MCF 10A (cell line): ENCODE results near the gene EMC8. TPM values are rescaled to one million over a fixed set of nuclear protein-coding genes. Genes with fewer than 3 reads are reported as not detected.

ENCODE experiments used
- BruUV-seq: library from RNA; stranded (reverse); fragments of 400-500 nt; replicated peaks from 2 replicates; lab custom pipeline; 2021; lab: Mats Ljungman, UMichigan
- CTCF ChIA-PET: fragments of 300-600 bp; sonication (Branson Sonifier 250); formaldehyde crosslinking; extraction: SDS; loops from one replicate; lab custom pipeline; 2021; ENCODE audit warnings: antibody characterized with exemption, inconsistent platforms; lab: Yijun Ruan, JAX
- POLR2A ChIA-PET: fragments of 300-600, 350-650 bp; sonication (Branson Sonifier 250); formaldehyde crosslinking; extraction: SDS; loops from one replicate; lab custom pipeline; 2020; ENCODE audit warnings: antibody characterized with exemption, inconsistent platforms; lab: Yijun Ruan, JAX
- DNase-seq: peaks from one replicate; pipeline ENCODE4 v3.0.0-alpha.2; 2018; ENCODE audit not compliant: unreplicated experiment
- H3K27ac Mint-ChIP-seq: one replicate; pipeline ENCODE4 v1.8.0; 2022; ENCODE audit warnings: mild to moderate bottlenecking, low read depth, mixed read lengths; ENCODE audit not compliant: unreplicated experiment
- H3K27me3 Mint-ChIP-seq: one replicate; pipeline ENCODE4 v1.8.0; 2022; ENCODE audit warnings: mixed read lengths; ENCODE audit not compliant: insufficient read depth, unreplicated experiment
- H3K36me3 Mint-ChIP-seq: one replicate; pipeline ENCODE4 v1.8.0; 2022; ENCODE audit warnings: mild to moderate bottlenecking, moderate library complexity, mixed read lengths; ENCODE audit not compliant: insufficient read depth, unreplicated experiment
- H3K4me1 Mint-ChIP-seq: one replicate; pipeline ENCODE4 v1.8.0; 2022; ENCODE audit warnings: mixed read lengths; ENCODE audit not compliant: insufficient read depth, unreplicated experiment
- H3K4me3 Mint-ChIP-seq: one replicate; pipeline ENCODE4 v1.8.0; 2022; ENCODE audit warnings: mild to moderate bottlenecking, moderate library complexity, mixed read lengths; ENCODE audit not compliant: unreplicated experiment
- H3K9me3 Mint-ChIP-seq: one replicate; pipeline ENCODE4 v1.8.0; 2022; ENCODE audit warnings: mixed read lengths; ENCODE audit not compliant: unreplicated experiment
- intact Hi-C: fragments of 100-400 bp; cut with micrococcal nuclease; formaldehyde crosslinking; loops from 2 replicates; pipeline ENCODE4 v1.14.1; 2022
- total RNA-seq: library from RNA; stranded (reverse); gene quantifications from 2 replicates; pipeline ENCODE4 v1.2.3, GENCODE V29; 2022
- TF ChIP-seq, protein P1 (sequence below): fragments of 200-600 bp; IDR thresholded peaks from one replicate; pipeline ENCODE4 v1.8.0; 2022; ENCODE audit warnings: antibody characterized with exemption, mild to moderate bottlenecking; ENCODE audit not compliant: unreplicated experiment

Gene EMC8
- total RNA-seq, 1 experiment from 2014 or later: 68.5 TPM

DNA sequence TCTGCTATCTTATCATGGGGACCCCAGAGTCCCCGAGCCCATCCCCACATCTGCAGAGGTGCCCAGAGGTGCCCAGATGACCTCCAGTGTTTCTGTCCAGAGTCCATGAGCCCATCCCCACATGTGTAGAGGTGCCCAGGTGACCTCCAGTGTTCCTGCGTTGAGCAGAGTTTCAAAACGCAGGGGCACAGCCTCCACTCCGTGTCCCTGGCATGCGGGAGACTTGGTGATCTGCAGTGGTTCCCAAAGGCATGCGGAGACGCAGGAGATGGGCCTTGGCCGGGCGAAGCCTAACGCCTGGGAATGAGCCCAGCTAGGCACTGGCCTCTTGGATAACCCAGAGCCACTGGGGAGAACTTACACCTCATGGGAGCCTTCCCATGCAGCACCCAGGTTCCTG is 41.5 kb upstream of the EMC8 start:
- CTCF ChIA-PET: no interaction called here
- H3K36me3 Mint-ChIP-seq: no peaks in the 10 kb centered on the region
- no TSS peak for BruUV-seq

GRCh38 chr16:85840395-85840794 is 41.1 kb upstream of the EMC8 start:
- Mint-ChIP-seq H3K4me3 (no peak overlapping the region), H3K27ac (no peak overlapping the region), H3K27me3 (peaks cover 85% of the 10 kb centered on the region), H3K9me3 (no peaks in the 10 kb centered on the region), H3K36me3 (no peaks in the 10 kb centered on the region), H3K4me1 (no peaks in the 10 kb centered on the region)
- DNase-seq: no peak
- intact Hi-C loops: no loop called here
- POLR2A ChIA-PET: no interaction called here
- CTCF ChIA-PET: no interaction called here
- BruUV-seq: no TSS peak
- TF ChIP-seq, protein P1, sequence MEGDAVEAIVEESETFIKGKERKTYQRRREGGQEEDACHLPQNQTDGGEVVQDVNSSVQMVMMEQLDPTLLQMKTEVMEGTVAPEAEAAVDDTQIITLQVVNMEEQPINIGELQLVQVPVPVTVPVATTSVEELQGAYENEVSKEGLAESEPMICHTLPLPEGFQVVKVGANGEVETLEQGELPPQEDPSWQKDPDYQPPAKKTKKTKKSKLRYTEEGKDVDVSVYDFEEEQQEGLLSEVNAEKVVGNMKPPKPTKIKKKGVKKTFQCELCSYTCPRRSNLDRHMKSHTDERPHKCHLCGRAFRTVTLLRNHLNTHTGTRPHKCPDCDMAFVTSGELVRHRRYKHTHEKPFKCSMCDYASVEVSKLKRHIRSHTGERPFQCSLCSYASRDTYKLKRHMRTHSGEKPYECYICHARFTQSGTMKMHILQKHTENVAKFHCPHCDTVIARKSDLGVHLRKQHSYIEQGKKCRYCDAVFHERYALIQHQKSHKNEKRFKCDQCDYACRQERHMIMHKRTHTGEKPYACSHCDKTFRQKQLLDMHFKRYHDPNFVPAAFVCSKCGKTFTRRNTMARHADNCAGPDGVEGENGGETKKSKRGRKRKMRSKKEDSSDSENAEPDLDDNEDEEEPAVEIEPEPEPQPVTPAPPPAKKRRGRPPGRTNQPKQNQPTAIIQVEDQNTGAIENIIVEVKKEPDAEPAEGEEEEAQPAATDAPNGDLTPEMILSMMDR: no peak

More for the DNA sequence above, 41.5 kb upstream of the EMC8 start:
- H3K9me3 Mint-ChIP-seq: no peaks in the 10 kb centered on the region
- POLR2A ChIA-PET: no interaction called here
- TF ChIP-seq, protein P1: no peak
- H3K27ac Mint-ChIP-seq: no peak overlapping the region
- intact Hi-C loops: no loop called here
- H3K4me3 Mint-ChIP-seq: no peak overlapping the region
- peaks cover 81% of the 10 kb centered on the region for H3K27me3 Mint-ChIP-seq
- H3K4me1 Mint-ChIP-seq: no peaks in the 10 kb centered on the region
- DNase-seq: no peak

DNA sequence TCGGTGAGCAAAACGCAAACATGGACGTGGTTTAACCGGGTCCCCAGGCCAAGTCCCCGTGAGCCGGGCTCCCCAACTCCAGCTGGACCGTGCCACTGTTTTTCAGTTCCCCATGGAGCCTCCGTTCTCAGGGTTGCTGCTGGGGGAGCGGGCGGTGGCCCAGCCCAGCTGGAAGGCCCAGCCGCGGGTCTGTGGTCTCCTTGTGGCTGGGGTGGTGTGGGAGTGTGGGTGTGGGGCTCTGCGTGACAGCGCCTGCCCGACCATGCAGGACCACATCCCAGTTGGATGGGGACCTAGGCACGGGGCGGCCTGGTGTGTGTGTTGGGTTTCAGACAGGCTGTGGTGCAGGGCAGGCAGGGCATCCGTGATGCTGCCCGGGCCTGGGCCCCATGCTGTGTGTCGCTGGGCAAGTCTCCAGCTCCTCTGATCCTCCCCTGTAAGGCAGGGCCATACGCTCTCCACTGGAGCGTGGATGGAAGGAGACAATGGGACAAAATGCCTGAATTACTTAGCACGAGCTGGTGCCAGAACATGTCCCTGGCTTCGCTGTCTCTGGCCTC is 40.4 kb upstream of the EMC8 start:
- Mint-ChIP-seq H3K36me3 (no peaks in the 10 kb centered on the region), H3K4me1 (no peaks in the 10 kb centered on the region), H3K9me3 (no peaks in the 10 kb centered on the region), H3K27me3 (peaks cover 86% of the 10 kb centered on the region), H3K27ac (no peak overlapping the region), H3K4me3 (no peak overlapping the region)
- ChIA-PET POLR2A (no interaction called here), CTCF (interaction anchor here (0.6 to 0.7 kb wide), 2 partner anchors 30 to 921 kb away, joined by 3 read pairs; no protein-coding TSS in a partner anchor)
- intact Hi-C loops: no loop called here
- no TSS peak for BruUV-seq
- TF ChIP-seq, protein P1: no peak
- DNase-seq: no peak

- Mint-ChIP-seq H3K36me3 (no peaks in the 10 kb centered on the region), H3K4me3 (no peak overlapping the region), H3K4me1 (no peaks in the 10 kb centered on the region), H3K9me3 (no peaks in the 10 kb centered on the region), H3K27ac (no peak overlapping the region), H3K27me3 (peaks cover 85% of the 10 kb centered on the region)
- no TSS peak for BruUV-seq
- no peak for DNase-seq
- ChIA-PET POLR2A (no interaction called here), CTCF (interaction anchor here (0.6 to 1.4 kb wide), 3 partner anchors 18 to 922 kb away, joined by 3 to 9 read pairs (median 3); no protein-coding TSS in a partner anchor)
- intact Hi-C loops: no loop called here
- TF ChIP-seq, protein P1: no peak
Observed at GRCh38 chr16:85838876-85839585, 39.7 kb upstream of the EMC8 start.
